B cell (primary cell): ENCODE data around the gene KAT7. TPM values are rescaled to one million over a fixed set of nuclear protein-coding genes. Genes with fewer than 3 reads are reported as not detected.

Source experiments
- ATAC-seq: fragments of 200-7000 bp; cut with Tn5 transposase; one replicate; pipeline ENCODE4 v1.10.0; 2021; ENCODE audit warnings: low read depth, mild to moderate bottlenecking, moderate number of reproducible peaks, moderate library complexity
- CTCF ChIA-PET: fragments of 350-600 bp; sonication (Branson Sonifier 250); formaldehyde crosslinking; loops from one replicate; lab custom pipeline; 2021; ENCODE audit warnings: antibody characterized with exemption, inconsistent platforms; lab: Charles Lee
- POLR2A ChIA-PET: fragments of 350-600 bp; sonication (Branson Sonifier 250); formaldehyde crosslinking; loops from one replicate; lab custom pipeline; 2021; ENCODE audit warnings: antibody characterized with exemption; lab: Charles Lee
- DNase-seq: peaks from one replicate; pipeline ENCODE4 v3.0.0; 2013
- H2AFZ ChIP-seq: 2 replicates; pipeline ENCODE4 v1.6.1; 2012; ENCODE audit warnings: mild to moderate bottlenecking, low read depth, low read length; ENCODE audit not compliant: insufficient read depth, poor library complexity, severe bottlenecking
- H3K27ac ChIP-seq, 2 donors: 1 replicate in 1 of 2; 2 replicates in 1 of 2; pipeline ENCODE4 v1.5.1; 2012 to 2013; ENCODE audit warnings: low read length in 2 of 2, mild to moderate bottlenecking in 2 of 2, moderate library complexity in 1 of 2
- H3K27me3 ChIP-seq, 4 experiments: fragments of 200-600 bp in 1 of 4; sonication (generic) in 1 of 4; replicated peaks in 1 of 4; 1 replicate in 2 of 4; 2 replicates in 2 of 4; pipeline versions ENCODE4 v1.6.1 to v1.7.0; 2013 to 2016; ENCODE audit warnings: low read length in 3 of 4, mild to moderate bottlenecking in 2 of 4, mixed read lengths in 1 of 4, moderate library complexity in 1 of 4; ENCODE audit not compliant: insufficient read depth in 4 of 4, control insufficient read depth in 3 of 4; ENCODE audit errors: control extremely low read depth in 1 of 4
- H3K36me3 ChIP-seq, 2 experiments: replicated peaks in 1 of 2; 1 replicate in 1 of 2; 2 replicates in 1 of 2; pipeline versions ENCODE4 v1.6.1 to v1.7.1; 2013; ENCODE audit warnings: low read length in 1 of 2; ENCODE audit not compliant: insufficient read depth in 2 of 2, control insufficient read depth in 1 of 2; ENCODE audit errors: control extremely low read depth in 1 of 2, extremely low read depth in 1 of 2
- H3K4me1 ChIP-seq, 2 donors: fragments of 200-600 bp in 1 of 2; sonication (generic) in 1 of 2; 1 replicate in 1 of 2; 2 replicates in 1 of 2; pipeline versions ENCODE4 v1.5.1 to v1.6.1; 2013 to 2017; ENCODE audit warnings: low read length in 2 of 2; ENCODE audit not compliant: control insufficient read depth in 2 of 2, insufficient read depth in 2 of 2
- H3K4me2 ChIP-seq: replicated peaks from 2 replicates; pipeline ENCODE3; 2012; ENCODE audit warnings: mild to moderate bottlenecking, low read depth, low read length; ENCODE audit not compliant: poor library complexity, severe bottlenecking
- H3K4me3 ChIP-seq, 5 experiments: fragments of 200-600 bp in 1 of 5; sonication (generic) in 1 of 5; 1 replicate in 3 of 5; 2 replicates in 2 of 5; pipeline versions ENCODE4 v1.5.1 to v1.7.0; 2011 to 2016; ENCODE audit warnings: low read length in 4 of 5, mild to moderate bottlenecking in 4 of 5, low read depth in 2 of 5, control low read depth in 1 of 5, moderate library complexity in 1 of 5; ENCODE audit not compliant: insufficient read depth in 1 of 5; ENCODE audit errors: control extremely low read depth in 1 of 5, extremely low read depth in 1 of 5
- H3K79me2 ChIP-seq: fragments of 200-600 bp; sonication (generic); one replicate; pipeline ENCODE4 v1.6.0; 2016; ENCODE audit warnings: low read length; ENCODE audit not compliant: control insufficient read depth, insufficient read depth
- H3K9ac ChIP-seq: fragments of 200-600 bp; sonication (generic); 2 replicates; pipeline ENCODE4 v1.6.1; 2017; ENCODE audit warnings: mild to moderate bottlenecking, low read length, moderate library complexity
- H3K9me3 ChIP-seq, 3 donors: one replicate each; pipeline versions ENCODE4 v1.6.1 to v1.7.1; 2013; ENCODE audit warnings: low read length in 2 of 3; ENCODE audit not compliant: control insufficient read depth in 2 of 3, insufficient read depth in 1 of 3; ENCODE audit errors: control extremely low read depth in 1 of 3
- H4K20me1 ChIP-seq: 2 replicates; pipeline ENCODE4 v1.6.0; 2012; ENCODE audit warnings: mild to moderate bottlenecking, low read length; ENCODE audit not compliant: insufficient read depth, control insufficient read depth, poor library complexity, severe bottlenecking
- H3K27ac Mint-ChIP-seq: one replicate; pipeline ENCODE4 v1.8.0; 2021; ENCODE audit warnings: mixed read lengths
- H3K27me3 Mint-ChIP-seq: one replicate; pipeline ENCODE4 v1.8.0; 2021; ENCODE audit warnings: mixed read lengths
- H3K4me1 Mint-ChIP-seq: one replicate; pipeline ENCODE4 v1.8.0; 2021; ENCODE audit warnings: mixed read lengths
- H3K4me3 Mint-ChIP-seq: one replicate; pipeline ENCODE4 v1.8.0; 2021; ENCODE audit warnings: mixed read lengths
- H3K9me3 Mint-ChIP-seq: one replicate; pipeline ENCODE4 v1.8.0; 2022; ENCODE audit warnings: mixed read lengths; ENCODE audit not compliant: insufficient read depth
- CTCF ChIP-seq: fragments of 200-600 bp; IDR thresholded peaks from one replicate; pipeline ENCODE4 v1.8.0; 2022; ENCODE audit warnings: antibody characterized with exemption, mild to moderate bottlenecking
- EZH2 ChIP-seq: IDR thresholded peaks from 2 replicates; pipeline ENCODE4 v1.6.1; 2012; ENCODE audit warnings: borderline replicate concordance, low read depth, mild to moderate bottlenecking, moderate library complexity, low read length; ENCODE audit not compliant: insufficient read depth, poor library complexity, severe bottlenecking
- WGBS: methylation state at CpG from one replicate; pipeline ENCODE4 v1.1.5; 2013; ENCODE audit warnings: missing lambda C conversion rate; ENCODE audit not compliant: insufficient coverage; 5-methylcytosine and 5-hydroxymethylcytosine counted together
- intact Hi-C: fragments of 100-400 bp; cut with micrococcal nuclease; formaldehyde crosslinking; loops from one replicate; pipeline ENCODE4 v1.10.0; 2022
- polyA plus RNA-seq: library from polyadenylated mRNA; depleted of rRNA; stranded (reverse); fragments of >200 nt; gene quantifications from 2 replicates; pipeline ENCODE4 v1.2.3, GENCODE V29; 2012
- total RNA-seq, 2 donors: library from RNA; stranded (reverse); fragments of 120-200 nt in 1 of 2; gene quantifications; 1 replicate in 1 of 2; 2 replicates in 1 of 2; pipeline versions ENCODE4 v1.2.3 to v1.2.4, GENCODE V29; 2013 to 2022

The KAT7 gene
- total and polyA plus RNA-seq, 2 donors (not counting 1 experiment from before 2014, with no cell fraction given), result 16.7 to 124 TPM

- intact Hi-C loops, result no loop called here
- peaks cover 14% of the 10 kb centered on the region for H4K20me1 ChIP-seq
- no peaks in the 10 kb centered on the region for H3K27me3 Mint-ChIP-seq
- no peaks in the 10 kb centered on the region for H3K4me1 ChIP-seq
- no peak overlapping the region for H3K27ac ChIP-seq
- WGBS, result no CpG with 5 or more reads among the region's 1 CpG
- H2AFZ ChIP-seq, result no peak overlapping the region
- H3K4me3 Mint-ChIP-seq, result no peak overlapping the region
- H3K36me3 ChIP-seq, result peaks cover 23 to 88% of the 10 kb centered on the region in 2 experiments
- ATAC-seq, result no peak
- H3K4me1 Mint-ChIP-seq, result no peaks in the 10 kb centered on the region
- H3K27me3 ChIP-seq, result no peaks in the 10 kb centered on the region
- no peak overlapping the region for H3K27ac Mint-ChIP-seq
- no peak for TF ChIP-seq EZH2
- no peak for TF ChIP-seq CTCF
- no peaks in the 10 kb centered on the region for H3K9me3 ChIP-seq
- CTCF ChIA-PET, result no interaction called here
- no peak overlapping the region for H3K4me3 ChIP-seq
- no peak overlapping the region for H3K4me2 ChIP-seq
- H3K79me2 ChIP-seq, result no peaks in the 10 kb centered on the region
- no peak overlapping the region for H3K9ac ChIP-seq
- no peaks in the 10 kb centered on the region for H3K9me3 Mint-ChIP-seq
- POLR2A ChIA-PET, result no interaction called here
- no peak for DNase-seq
These were observed 32.3 kb downstream of the KAT7 start for GRCh38 chr17:49820773-49821172.

- Histone ChIP-seq H3K4me2 (no peak overlapping the region), H3K27me3 (no peaks in the 10 kb centered on the region), H3K4me1 (no peaks in the 10 kb centered on the region), H3K27ac (no peak overlapping the region), H2AFZ (no peak overlapping the region), H4K20me1 (peaks cover 10% of the 10 kb centered on the region), H3K36me3 (peaks cover 22 to 88% of the 10 kb centered on the region in 2 experiments), H3K9ac (no peak overlapping the region), H3K79me2 (no peaks in the 10 kb centered on the region), H3K9me3 (no peaks in the 10 kb centered on the region), H3K4me3 (no peak overlapping the region)
- no peak overlapping the region for H3K27ac Mint-ChIP-seq
- ChIA-PET CTCF (no interaction called here), POLR2A (no interaction called here)
- no CpG with 5 or more reads among the region's 2 CpGs for WGBS
- no peak overlapping the region for H3K4me3 Mint-ChIP-seq
- no peak for ATAC-seq
- H3K9me3 Mint-ChIP-seq, result no peaks in the 10 kb centered on the region
- no peak for DNase-seq
- TF ChIP-seq CTCF (no peak), EZH2 (no peak)
- H3K4me1 Mint-ChIP-seq, result no peaks in the 10 kb centered on the region
- H3K27me3 Mint-ChIP-seq, result no peaks in the 10 kb centered on the region
- intact Hi-C loops, result no loop called here
These were observed 33.0 kb downstream of the KAT7 start for GRCh38 chr17:49821466-49821865.
